Panc1 (cell line): ENCODE results near the gene PHLDB2. TPM values are rescaled to one million over a fixed set of nuclear protein-coding genes. Genes with fewer than 3 reads are reported as not detected.

Experiments
- ATAC-seq: fragments of 200-7000 bp; cut with Tn5 transposase; 2 replicates; pipeline ENCODE4 v1.9.1; 2020; ENCODE audit warnings: mild to moderate bottlenecking, moderate library complexity
- BruUV-seq: library from RNA; stranded (reverse); fragments of 400-500 nt; replicated peaks from 2 replicates; lab custom pipeline; 2021; lab: Mats Ljungman, UMichigan
- CTCF ChIA-PET: fragments of 300-600 bp; sonication (Branson Sonifier 250); formaldehyde crosslinking; loops from one replicate; lab custom pipeline; 2022; ENCODE audit warnings: antibody characterized with exemption; lab: Charles Lee
- POLR2A ChIA-PET: fragments of 300-600 bp; sonication (Branson Sonifier 250); formaldehyde crosslinking; loops from one replicate; lab custom pipeline; 2022; ENCODE audit warnings: antibody characterized with exemption; lab: Charles Lee
- DNase-seq: peaks from one replicate; pipeline ENCODE4 v3.0.0-alpha.2; 2010; ENCODE audit warnings: low read depth, low spot score
- H3K27ac ChIP-seq: 2 replicates; pipeline ENCODE4 v1.5.1; 2011; ENCODE audit warnings: mild to moderate bottlenecking, low read length, inconsistent platforms
- H3K27me3 ChIP-seq: fragments of 200-500 bp; sonication (Bioruptor generic); 2 replicates; pipeline ENCODE4 v1.6.0; 2014; ENCODE audit warnings: low read length, inconsistent platforms; ENCODE audit not compliant: control insufficient read depth, insufficient read depth
- H3K36me3 ChIP-seq: fragments of 200-500 bp; sonication (Bioruptor generic); 2 replicates; pipeline ENCODE4 v1.5.1; 2014; ENCODE audit warnings: inconsistent platforms, mild to moderate bottlenecking, low read length, moderate library complexity; ENCODE audit not compliant: control insufficient read depth, insufficient read depth
- H3K4me1 ChIP-seq: 2 replicates; pipeline ENCODE4 v1.5.1; 2011; ENCODE audit warnings: inconsistent platforms, mild to moderate bottlenecking, low read length, moderate library complexity; ENCODE audit not compliant: control insufficient read depth, insufficient read depth
- H3K4me3 ChIP-seq, 2 experiments: 2 replicates each; pipeline ENCODE4 v1.5.1; 2011 to 2012; ENCODE audit warnings: low read depth in 2 of 2, low read length in 2 of 2, mild to moderate bottlenecking in 2 of 2, inconsistent platforms in 1 of 2, moderate library complexity in 1 of 2
- H3K9me3 ChIP-seq: fragments of 200-500 bp; sonication (Bioruptor generic); 2 replicates; pipeline ENCODE4 v1.5.1; 2014; ENCODE audit warnings: low read depth, mild to moderate bottlenecking, inconsistent platforms, low read length, moderate library complexity; ENCODE audit not compliant: control insufficient read depth, insufficient read depth
- CTCF ChIP-seq: fragments of 450-650 bp; IDR thresholded peaks from 2 replicates; pipeline ENCODE4 v1.5.1; 2017; ENCODE audit warnings: mild to moderate bottlenecking
- POLR2AphosphoS5 ChIP-seq: IDR thresholded peaks from 2 replicates; pipeline ENCODE4 v1.6.1; 2012; ENCODE audit warnings: mild to moderate bottlenecking, low read depth, low read length, moderate library complexity
- REST ChIP-seq, 2 experiments: IDR thresholded peaks; 2 replicates each; pipeline ENCODE4 v1.6.1; 2011 to 2012; ENCODE audit warnings: low read depth in 2 of 2, control low read depth in 1 of 2, low read length in 1 of 2, mild to moderate bottlenecking in 1 of 2, moderate library complexity in 1 of 2; ENCODE audit not compliant: insufficient read depth in 1 of 2
- SIN3A ChIP-seq: IDR thresholded peaks from 2 replicates; pipeline ENCODE4 v1.6.1; 2012; ENCODE audit warnings: low read depth, mild to moderate bottlenecking, low read length, moderate library complexity, borderline replicate concordance; ENCODE audit not compliant: insufficient read depth
- TCF7L2 ChIP-seq: IDR thresholded peaks from 2 replicates; pipeline ENCODE4 v1.6.1; 2011; ENCODE audit warnings: mild to moderate bottlenecking, low read depth, low read length, inconsistent platforms
- in situ Hi-C: cut with HindIII; loops from 2 replicates; pipeline ENCODE4 v1.10.0; 2016; ENCODE audit warnings: low sequenced_read_pairs, low pct_unique_long_range_greater_than_20kb
- intact Hi-C: fragments of 100-400 bp; cut with micrococcal nuclease; formaldehyde crosslinking; loops from one replicate; pipeline ENCODE4 v1.10.0; 2022; ENCODE audit not compliant: unreplicated experiment
- total RNA-seq: library from RNA; stranded (reverse); gene quantifications from one replicate; pipeline ENCODE4 v1.2.1, GENCODE V29; 2021; ENCODE audit not compliant: unreplicated experiment

The PHLDB2 gene
- total RNA-seq, 1 experiment from 2014 or later: 11.3 TPM

- in situ Hi-C loops: no loop called here
- ChIA-PET POLR2A (no interaction called here), CTCF (interaction anchor here (0.6 to 2.2 kb wide), 5 partner anchors 13 to 297 kb away, joined by 3 to 41 read pairs (median 11); partner anchors contain the start of gene PHLDB2)
- Histone ChIP-seq H3K9me3 (no peaks in the 10 kb centered on the region), H3K4me3 (no peak overlapping the region), H3K27me3 (no peaks in the 10 kb centered on the region), H3K4me1 (no peaks in the 10 kb centered on the region), H3K36me3 (no peaks in the 10 kb centered on the region), H3K27ac (no peak overlapping the region)
- TF ChIP-seq POLR2AphosphoS5: no peak
- no peak for TF ChIP-seq TCF7L2
- TF ChIP-seq SIN3A: no peak
- no peak for TF ChIP-seq REST (IDR thresholded peaks at IDR 0.05; ENCODE audit: insufficient read depth in 1 of 2, low read depth in 2 of 2, low read length in 1 of 2)
- TF ChIP-seq CTCF: no peak
- DNase-seq (no peak), ATAC-seq (no peak)
- intact Hi-C loops: loop anchor here (2.0 kb wide), 1 partner anchor 296 kb away; no protein-coding TSS in a partner anchor
- no TSS peak for BruUV-seq
These were observed 153.3 kb downstream of the PHLDB2 start for GRCh38 chr3:112012205-112012992.

- TF ChIP-seq REST (IDR thresholded peaks at IDR 0.05; ENCODE audit: insufficient read depth in 1 of 2, low read depth in 2 of 2, low read length in 1 of 2) (no peak), CTCF (peak; percentile 91), TCF7L2 (no peak), SIN3A (no peak), POLR2AphosphoS5 (no peak)
- ChIA-PET CTCF (interaction anchor here (0.6 to 2.2 kb wide), 14 partner anchors 10 to 344 kb away, joined by 3 to 41 read pairs (median 4); partner anchors contain the start of genes ABHD10 and PHLDB2), POLR2A (interaction anchor here (0.6 to 0.7 kb wide), 3 partner anchors 14 to 153 kb away, joined by 3 to 4 read pairs (median 4); no protein-coding TSS in a partner anchor)
- Histone ChIP-seq H3K9me3 (no peaks in the 10 kb centered on the region), H3K36me3 (no peaks in the 10 kb centered on the region), H3K27me3 (no peaks in the 10 kb centered on the region), H3K4me3 (no peak overlapping the region; a peak in 1 of 4 replicates), H3K4me1 (no peaks in the 10 kb centered on the region), H3K27ac (no peak overlapping the region)
- ATAC-seq (peak; percentile 93), DNase-seq (peak; percentile 55)
- intact Hi-C loops: loop anchor here (2.0 kb wide), 1 partner anchor 296 kb away; no protein-coding TSS in a partner anchor
- no TSS peak for BruUV-seq
- in situ Hi-C loops: no loop called here
These were observed 154.2 kb downstream of the PHLDB2 start for GRCh38 chr3:112013058-112013783.
